Umbilical cord (tissue), 2 donors: ENCODE results near the gene PSME1. TPM values are rescaled to one million over a fixed set of nuclear protein-coding genes. Genes with fewer than 3 reads are reported as not detected.

Experiments
- DNase-seq: peaks from one replicate; pipeline ENCODE4 v3.0.0-alpha.2; 2015; ENCODE audit warnings: low spot score
- total RNA-seq: library from RNA; depleted of rRNA; stranded (reverse); fragments of >200 nt; gene quantifications from one replicate; pipeline ENCODE4 v1.2.3, GENCODE V29; 2014; ENCODE audit warnings: low replicate concordance; ENCODE audit not compliant: insufficient read depth

PSME1 gene
- total RNA-seq, 1 donor from 2014 or later, result 35.4 TPM

DNA sequence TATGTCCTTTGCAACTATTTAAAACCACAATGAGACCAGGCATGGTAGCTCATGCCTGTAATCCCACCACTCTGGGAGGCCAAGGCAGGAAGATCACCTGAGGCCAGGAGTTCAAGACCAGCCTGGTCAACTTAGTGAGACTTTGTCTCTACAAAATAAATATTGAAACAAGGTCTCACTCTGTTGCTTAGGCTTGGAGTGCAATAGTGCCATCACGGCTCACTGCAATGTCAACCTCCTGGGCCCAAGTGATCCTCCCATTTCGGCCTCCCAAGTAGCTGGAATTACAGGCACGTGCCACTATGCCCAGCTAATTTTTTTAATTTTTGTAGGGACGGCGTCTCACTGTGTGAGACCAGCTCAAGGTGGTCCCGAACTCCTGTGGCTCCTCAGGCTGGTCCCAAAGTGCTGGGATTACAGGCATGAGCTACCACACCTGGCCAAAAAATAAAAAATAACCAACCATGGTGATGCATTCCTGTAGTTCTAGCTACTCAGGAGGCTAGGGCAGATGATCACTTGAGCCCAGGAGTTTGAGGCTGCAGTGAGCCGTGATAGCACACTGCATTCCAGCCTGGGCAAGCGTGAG, 6.5 kb upstream of the PSME1 start:
- no peak for DNase-seq

DNA sequence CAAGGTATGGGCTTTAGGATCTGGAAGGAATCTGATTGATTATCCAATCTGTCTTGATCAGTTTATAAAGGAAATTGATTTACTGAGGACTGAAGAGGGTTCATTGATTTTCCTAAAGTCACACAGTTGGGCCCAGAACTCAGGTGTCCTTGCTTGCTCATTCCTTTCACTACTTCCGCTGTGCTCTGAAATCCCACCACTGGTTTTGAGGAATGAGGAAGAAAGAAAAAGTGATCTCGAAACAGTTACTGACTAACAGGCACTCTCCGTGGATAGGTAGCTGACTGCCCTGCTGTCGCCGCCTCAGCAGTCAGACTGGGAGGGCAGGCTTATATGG, 5.6 kb upstream of the PSME1 start, which contains the start of gene FITM1:
Gene FITM1, plus strand, starts transcription at position 280 of the 337 bp plus-strand sequence. CDS start 905 bp downstream, outside the sequence.
- DNase-seq, result no peak

DNA sequence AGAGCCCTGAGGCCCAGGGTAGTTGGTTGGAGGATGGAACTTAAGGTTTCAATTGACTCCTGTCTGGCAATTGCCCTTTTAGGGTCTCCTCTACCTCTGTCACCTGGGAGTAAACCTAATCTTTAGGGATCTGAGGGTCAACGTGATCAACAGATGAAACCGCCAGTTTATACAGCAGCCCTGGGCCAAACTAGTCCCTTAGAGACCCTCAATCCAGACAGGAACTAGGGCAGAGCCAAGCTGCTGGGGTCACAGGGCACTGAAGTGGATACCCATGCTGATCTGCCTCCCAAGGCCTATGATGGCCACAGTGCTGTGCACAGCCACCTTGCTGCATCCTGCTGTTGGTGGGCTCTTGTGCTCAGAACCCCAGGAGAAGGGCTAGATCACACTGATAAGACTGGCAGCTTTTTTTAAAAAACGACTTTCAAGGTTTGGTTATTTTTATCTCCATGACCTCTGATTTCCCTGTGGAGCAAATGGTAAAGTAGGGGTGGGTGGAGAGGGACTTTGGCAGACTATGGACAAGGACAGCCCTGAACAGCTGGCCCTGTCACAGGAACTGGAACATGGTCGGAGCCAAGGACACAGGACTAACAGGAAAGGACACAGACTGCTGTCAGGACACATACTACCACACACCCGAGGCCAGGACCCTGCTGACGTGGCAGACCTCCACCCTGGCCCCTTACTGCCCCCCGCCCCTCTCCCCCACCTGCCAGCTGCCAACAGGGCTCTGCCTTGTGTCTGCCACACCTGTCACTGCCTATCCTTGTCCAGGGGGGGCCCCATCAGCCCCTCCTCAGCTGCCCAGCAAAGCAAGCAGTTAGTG, 5.1 kb upstream of the PSME1 start:
- DNase-seq, result no peak

DNA sequence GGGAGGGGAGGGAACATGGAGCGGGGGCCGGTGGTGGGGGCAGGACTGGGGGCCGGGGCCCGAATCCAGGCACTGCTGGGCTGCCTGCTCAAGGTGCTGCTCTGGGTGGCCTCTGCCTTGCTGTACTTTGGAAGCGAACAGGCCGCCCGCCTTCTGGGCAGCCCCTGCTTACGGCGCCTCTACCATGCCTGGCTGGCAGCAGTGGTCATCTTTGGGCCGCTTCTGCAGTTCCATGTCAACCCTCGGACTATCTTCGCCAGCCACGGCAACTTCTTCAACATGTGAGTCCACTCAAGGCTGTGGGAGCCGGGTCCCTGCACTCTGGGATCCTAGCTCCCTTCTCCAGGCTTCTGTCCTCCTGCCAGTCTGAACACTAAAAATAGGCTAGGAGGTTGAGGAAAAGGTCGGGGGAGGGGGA, 4.4 kb upstream of the PSME1 start:
- no peak for DNase-seq

DNA sequence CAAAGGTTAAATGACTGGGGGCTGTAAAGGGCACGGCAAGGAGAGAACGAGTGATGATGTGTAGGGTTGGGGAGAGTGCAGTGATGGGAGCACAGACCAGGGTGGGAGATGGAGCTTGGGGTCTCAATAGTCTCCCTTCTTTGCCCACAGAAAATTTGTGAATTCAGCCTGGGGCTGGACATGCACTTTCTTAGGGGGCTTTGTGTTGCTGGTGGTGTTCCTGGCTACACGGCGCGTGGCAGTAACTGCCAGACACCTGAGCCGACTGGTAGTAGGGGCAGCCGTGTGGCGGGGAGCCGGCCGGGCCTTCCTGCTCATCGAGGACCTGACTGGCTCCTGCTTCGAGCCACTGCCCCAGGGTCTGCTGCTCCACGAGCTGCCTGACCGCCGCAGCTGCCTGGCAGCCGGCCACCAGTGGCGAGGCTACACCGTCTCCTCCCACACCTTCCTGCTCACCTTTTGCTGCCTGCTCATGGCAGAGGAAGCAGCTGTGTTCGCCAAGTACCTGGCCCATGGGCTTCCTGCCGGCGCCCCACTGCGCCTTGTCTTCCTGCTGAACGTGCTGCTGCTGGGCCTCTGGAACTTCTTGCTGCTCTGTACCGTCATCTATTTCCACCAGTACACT, 3.8 kb upstream of the PSME1 start:
- no peak for DNase-seq

DNA sequence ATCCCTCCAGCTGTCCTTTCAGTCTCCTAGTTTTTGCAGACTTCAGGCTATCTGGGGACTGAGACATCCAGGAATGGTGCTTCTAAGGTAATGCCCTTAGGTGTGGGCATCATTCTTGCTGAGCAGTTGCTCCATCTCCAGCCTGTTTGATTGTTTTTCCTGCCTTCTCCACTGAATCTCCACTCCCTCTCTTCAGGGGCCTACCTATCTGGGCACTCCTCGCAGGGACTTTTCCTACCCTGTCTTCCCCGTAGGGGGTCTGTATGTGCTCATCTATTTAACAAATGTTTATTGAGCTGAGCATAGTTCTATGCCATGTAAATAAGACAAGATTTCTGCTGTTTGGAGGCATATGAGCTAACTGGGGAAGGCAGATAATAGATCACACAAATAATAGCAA, 3.0 kb upstream of the PSME1 start:
- no peak for DNase-seq

DNA sequence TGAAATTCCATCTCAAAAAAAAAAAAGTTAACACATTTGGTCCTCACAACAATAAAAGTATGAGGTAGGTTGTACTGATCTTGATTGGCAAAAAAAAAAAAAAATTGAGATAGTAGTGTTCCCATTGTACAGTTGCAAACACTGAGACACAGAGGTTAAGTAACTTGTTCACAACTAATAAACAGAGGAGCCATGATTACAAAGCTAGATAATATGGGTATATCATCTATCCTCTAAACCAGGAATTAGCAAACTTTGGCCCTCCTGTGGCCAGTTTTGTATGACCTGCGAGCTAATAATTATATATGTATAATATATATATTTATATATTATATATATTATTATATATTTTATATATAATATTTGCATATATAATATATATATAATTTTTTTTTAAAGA, 2.3 kb upstream of the PSME1 start:
- no peak for DNase-seq

DNA sequence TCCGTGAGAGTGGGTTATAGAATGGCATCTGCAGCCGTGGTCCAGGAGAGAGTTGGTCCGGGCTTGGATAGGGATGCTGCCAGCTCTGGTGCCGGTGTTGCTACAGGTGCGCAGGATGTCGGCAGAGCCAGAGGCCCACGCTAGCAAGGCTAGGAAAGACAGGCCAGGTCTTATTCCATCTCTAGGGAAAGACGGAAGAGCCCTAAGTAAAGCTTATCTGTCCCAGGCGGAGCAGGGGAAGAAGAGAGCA, 485 bp upstream of the PSME1 start:
- DNase-seq, result no peak

DNA sequence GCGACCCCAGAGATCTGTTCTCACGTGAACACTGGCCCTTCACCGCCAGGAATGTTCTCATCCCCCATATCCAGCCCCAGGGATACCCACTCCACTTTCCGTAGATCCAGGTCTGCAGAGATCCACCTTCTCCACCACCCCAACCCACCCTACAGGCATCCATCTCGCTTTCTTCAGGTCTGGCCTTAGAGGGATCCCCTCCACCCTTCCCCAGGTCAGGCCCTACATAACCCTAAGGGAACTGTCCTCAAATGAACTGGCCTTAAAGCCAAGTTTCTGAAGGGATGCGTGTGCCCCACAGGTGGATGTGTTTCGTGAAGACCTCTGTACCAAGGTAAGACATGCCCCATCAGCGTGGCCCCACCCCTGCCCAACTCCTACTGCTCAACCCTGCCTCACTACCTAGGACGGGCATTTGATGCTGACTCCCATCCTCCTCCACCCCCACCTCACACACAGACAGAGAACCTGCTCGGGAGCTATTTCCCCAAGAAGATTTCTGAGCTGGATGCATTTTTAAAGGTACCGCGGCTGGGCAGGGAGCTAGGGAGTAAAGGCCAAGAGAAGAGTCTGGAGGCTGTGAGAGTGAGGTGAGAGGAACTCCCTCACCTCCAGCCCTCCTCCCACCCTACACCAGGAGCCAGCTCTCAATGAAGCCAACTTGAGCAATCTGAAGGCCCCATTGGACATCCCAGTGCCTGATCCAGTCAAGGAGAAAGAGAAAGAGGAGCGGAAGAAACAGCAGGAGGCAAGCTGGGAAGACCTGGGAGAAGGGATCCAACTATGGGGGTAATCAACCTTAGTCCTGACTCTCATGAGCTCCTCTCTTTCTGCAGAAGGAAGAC, 912 bp downstream of the PSME1 start:
- no peak for DNase-seq

DNA sequence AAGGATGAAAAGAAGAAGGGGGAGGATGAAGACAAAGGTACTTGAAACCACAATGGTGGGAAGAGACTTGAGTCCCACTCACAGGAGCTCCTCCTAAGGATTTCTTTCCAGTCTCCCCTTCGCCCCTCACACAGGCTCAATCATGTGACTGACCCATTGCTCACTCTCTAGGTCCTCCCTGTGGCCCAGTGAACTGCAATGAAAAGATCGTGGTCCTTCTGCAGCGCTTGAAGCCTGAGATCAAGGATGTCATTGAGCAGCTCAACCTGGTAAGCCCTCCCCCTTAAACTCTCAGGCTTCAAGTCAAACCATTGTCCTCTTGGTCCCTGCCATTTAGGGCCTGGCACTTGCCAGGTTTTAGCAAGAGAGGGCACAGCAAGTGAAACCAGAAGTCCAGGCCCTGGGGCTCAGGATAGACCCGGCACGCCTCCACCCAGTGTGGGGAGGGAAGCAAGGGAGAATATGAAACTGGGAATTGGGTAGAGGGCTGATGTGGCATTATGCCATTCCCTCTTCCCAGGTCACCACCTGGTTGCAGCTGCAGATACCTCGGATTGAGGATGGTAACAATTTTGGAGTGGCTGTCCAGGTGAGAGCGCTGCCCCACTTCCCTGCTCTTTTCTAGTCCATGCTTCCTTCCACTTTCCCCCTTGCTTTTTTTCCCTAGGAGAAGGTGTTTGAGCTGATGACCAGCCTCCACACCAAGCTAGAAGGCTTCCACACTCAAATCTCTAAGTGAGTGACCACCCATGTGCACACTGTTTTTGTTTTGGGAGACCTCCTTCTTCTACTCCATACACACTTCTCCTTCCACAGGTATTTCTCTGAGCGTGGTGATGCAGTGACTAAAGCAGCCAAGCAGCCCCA, 1.8 kb downstream of the PSME1 start:
- no peak for DNase-seq

DNA sequence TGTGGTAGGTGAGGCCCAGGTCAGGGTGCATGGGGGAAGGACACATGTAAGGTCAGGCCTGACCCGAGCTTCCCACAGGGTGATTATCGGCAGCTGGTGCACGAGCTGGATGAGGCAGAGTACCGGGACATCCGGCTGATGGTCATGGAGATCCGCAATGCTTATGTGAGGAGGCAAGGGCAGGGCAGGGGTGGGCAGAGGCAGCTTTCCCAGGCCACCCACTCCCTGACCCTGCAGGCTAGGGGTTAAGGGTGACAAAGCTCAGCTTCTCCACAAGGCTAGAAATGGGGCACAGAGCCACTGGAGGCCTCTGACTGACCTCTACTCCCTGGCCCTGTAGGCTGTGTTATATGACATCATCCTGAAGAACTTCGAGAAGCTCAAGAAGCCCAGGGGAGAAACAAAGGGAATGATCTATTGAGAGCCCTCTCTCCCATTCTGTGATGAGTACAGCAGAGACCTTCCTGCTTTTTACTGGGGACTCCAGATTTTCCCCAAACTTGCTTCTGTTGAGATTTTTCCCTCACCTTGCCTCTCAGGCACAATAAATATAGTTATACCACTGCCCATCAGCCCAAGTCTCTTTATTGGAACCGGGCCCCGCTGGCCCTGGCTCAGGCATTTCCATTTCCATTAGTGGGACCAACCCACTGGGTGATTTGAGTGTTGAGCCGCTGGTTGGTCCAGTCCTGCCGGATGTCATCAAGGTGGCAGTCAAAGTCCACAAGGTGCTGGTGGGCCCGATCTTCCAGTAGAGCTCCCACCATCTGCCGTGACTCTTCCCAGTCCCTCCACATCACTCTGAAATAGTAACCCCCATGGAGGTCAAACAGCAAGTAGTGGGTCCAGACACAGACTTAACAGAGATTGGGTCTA, 2.6 kb downstream of the PSME1 start:
- no peak for DNase-seq

DNA sequence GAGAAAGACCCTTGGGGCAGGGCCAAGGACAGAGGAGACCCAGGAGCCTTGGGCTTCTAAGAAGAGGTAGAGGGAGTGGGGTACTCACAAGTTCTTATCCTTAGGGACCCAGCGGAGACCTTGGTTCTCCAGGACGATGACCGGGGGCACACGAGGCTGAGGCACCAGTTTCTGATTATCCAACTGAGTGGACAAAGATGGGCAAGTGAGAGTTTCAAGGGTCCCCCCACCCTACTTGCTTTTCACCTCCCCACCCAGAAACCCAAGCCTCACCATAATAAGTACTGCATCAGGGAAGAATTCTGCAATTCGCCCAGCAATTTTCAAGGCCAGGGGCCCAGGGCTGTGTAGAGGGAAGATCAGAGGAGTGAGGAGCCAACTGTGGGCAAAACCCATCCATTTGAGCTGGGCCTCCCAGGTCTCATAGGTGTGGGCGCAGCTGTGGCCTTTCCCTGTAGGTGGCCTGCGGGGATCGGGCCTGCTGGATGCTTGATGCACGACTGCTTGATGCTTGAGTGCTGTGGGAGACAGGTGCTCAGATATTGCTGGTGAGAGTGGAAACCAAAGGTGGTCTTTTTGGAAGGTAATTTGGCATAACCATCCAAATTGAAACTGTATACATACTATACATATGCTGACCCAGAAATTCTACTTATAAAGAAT, 3.4 kb downstream of the PSME1 start:
- no peak for DNase-seq

DNA sequence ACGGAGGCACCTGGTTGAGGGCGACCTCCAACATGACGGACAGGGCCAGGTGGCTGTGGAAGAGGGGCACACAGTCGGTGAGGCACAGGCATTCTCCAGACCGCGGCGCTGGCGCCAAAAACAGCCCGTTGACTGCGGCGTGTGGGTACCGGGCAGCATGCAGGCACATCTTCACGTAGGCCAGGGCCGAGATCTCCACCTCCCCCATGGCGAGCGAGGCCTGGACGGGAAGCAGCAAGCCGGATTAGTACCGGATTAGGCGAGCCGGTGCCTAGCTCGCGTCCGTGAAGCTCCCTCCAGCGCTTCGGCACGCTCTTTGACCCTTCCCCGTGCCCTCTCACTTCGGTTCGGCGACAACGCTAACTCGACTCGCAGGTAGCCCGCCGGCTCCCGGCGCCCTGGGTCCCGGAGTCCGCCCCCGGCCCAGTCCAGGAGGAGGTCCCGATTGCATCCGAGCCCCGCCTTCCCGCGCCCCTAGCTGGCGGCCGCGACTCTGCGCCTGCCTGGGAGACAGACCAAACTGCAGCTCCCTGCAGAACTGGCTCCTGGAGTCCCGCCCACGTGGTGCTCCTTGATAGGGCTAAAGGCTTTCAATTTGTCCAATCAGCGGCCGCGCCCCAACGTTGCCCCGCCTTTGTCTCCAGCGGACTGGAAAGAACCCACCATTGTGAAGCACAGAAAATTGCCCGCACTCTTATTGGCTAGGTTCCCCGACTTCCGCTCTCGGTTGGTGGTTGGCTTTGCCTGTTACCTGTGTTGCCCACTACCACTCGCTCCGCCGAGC, 5.3 kb downstream of the PSME1 start, which contains the start of gene EMC9:
Gene EMC9, minus strand, starts transcription at position 495 of the 784 bp plus-strand sequence. Its CDS starts 287 bp downstream, at position 208.
- DNase-seq, result peak; percentile 100

DNA sequence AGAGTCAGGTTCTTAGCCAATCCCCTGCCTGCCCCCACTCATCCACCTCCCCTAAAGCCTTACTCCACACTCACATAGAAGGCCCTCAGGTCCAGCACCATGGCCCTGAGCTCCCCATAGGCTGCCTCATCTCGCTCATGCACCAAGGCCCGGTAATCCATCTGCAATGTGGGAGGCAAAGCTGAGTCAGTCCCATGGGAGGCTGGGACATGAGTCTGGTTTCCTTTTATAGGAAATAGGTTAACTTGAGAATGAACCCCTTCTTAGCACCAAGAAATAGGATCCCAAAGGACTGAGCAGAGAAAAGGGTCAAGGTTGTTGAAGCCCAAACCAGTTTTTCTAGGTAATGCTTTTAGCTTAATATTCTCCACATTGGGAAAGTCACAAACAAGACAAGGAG, 7.5 kb downstream of the PSME1 start:
- no peak for DNase-seq

DNA sequence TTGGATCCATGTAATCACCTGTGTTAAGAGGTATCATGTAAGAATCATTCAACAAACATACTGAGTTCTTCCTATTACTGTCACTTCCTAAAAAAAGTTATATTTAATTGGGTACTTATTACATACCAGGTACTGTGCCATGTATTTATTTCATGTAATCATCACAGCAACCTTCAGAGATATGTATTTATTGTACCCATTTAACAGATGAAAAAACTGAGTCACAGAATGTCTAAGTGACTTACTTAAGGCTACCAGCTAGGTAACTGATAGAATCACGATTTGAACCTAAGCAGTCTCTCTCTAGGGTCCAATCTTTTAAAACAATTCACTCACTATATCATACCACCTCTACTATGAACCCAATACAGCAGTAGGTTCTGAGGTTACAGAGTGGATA, 8.5 kb downstream of the PSME1 start:
- no peak for DNase-seq

DNA sequence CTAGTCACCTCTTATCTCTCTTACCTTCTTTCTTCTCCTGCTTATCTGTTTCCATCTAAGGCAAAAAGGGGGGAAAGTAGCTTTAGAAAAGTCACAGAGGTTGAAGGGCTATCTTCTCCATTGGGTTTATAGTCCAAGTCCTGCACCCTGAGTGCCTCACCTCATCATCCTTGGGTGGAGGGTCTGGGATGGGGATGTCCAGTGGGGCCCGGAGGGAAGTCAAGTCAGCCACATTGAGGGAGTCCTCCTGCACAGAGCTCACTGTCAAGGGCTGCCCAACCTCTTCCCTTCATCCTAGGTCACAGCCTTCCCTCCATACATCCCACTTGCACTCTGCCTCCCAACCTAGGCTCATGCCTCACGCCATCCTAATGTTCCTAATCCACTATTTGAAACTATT, 9.2 kb downstream of the PSME1 start:
- DNase-seq, result no peak

DNA sequence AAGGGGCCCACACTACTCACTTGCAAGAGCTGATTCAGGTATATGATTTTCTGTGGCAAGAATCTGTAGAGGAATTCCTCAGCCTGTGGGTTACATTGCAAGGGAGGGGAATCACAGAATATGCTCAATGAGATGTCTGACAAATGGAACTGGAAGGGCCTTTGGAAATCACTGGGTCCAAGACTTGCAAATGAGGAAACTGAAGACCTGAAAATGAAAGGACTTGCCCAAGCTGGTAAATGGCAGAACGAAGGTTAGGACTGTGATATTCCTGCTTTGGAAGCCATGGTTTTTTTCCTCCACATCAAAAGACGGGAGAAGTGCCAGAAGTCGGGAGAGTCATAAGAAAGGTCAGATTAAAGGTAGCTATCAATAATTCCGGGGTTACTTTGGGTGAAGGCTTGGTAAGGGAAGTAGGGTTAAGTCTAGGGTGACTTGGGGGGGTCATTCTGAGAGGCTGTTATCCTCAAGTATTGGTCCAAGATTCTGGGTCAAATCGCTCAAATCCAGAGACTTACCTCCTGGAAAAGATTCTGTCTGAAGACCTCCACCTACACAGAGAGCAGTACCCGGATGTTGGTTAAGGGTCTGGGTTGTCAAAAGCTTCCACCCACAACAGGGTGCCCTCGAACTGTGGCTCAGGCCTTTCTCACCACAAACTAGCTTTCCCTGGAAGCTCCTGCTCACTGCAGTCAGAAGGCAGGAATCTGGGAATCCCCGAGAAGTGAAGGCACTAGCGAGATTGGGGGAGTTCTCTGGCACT, 9.9 kb downstream of the PSME1 start:
- DNase-seq, result no peak

DNA sequence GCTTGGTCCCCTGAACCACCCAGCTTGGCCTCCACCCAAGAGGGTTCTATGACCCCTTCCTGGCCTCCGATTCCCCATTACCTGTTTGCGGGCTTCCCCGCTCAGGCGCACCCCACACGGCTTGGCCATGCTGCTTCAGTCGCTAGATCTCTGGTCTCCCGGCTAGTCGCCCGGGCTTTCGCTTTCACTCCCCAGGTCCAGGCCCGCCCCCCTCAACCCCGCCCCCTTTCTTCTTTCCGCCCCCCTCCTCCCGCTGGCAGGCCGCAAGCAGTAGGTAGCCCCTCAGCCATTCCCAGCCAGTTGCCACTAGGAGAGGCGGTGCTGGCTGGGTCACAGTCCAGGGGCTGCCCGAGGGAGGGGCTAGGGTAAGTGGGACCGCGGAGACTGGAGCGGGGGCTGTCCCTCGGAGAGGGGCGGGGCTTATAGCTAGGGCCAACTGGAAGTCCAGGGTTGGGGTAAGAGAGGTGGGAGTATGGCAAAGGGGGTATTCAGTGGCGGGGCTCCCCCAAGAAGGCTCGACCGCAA, 10.5 kb downstream of the PSME1 start, which contains the start of gene PSME2:
Gene PSME2, minus strand, starts transcription at position 158 of the 525 bp plus-strand sequence. Its CDS starts 29 bp downstream, at position 129.
- peak; percentile 96 for DNase-seq
